Raji (cell line): ENCODE data around the gene WDR59.

ENCODE experiments used
- POLR2A ChIP-seq: IDR thresholded peaks from 2 replicates; pipeline ENCODE4 v1.6.1; 2011; ENCODE audit warnings: low read depth, low read length, control low read depth; ENCODE audit not compliant: insufficient read depth

The WDR59 gene

DNA sequence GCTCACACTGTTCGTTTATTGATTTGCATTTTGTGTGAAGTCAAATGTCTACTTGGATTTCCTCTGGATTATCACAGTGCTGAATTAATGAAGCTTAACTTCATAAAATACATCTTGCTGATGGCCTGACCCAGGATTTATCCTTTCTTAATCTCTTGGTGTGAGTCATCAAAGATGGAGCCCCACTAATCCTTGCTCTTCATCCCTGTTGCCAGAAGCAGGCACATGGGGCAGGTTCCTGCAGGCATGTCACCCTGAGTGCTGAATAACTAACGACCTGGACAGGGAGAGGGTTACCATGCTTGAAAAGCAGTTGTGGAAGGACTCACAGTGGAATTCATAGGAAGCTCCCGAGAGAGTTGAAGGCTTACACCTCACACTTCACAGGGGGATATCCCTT lies 154.3 kb downstream of the WDR59 start:
- no peak for TF ChIP-seq POLR2A

DNA sequence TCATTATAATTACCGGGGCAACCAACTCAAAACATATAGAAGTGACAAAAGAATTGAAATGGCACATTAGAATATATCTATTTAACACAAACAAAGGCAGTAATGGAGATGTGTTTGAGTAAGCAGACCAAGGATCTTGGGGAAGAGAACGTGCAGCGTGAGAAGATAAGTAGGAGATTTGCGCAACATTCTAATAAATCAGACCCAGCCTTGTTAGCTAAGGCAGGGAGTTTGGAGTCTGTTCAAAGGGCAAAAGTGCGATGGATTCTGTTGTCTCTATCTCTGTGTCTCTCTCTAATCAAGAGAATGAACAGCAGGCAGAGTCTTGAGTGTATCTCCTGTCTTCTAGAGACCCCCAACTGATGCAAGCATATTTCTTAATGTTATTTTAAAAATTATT lies 155.3 kb downstream of the WDR59 start:
- TF ChIP-seq POLR2A, result no peak

DNA sequence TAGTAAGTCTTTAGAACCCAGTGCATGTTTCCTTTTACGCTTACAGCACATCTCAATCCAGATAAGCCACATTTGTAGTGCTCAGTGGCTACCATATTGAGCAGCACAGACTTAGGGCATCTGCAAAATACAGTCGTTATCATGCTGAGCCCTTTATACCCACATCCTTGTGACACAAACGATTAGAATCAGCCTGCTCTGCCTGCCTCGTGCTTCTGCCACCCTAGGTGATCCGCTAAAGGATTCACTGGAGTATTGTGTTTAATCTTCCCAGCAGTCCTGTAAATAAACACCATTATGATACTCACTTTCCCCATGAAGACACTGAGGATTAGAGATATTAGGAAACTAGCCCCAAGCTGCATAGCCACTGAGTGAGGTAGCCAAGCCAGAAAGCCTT lies 159.0 kb downstream of the WDR59 start:
- no peak for TF ChIP-seq POLR2A

DNA sequence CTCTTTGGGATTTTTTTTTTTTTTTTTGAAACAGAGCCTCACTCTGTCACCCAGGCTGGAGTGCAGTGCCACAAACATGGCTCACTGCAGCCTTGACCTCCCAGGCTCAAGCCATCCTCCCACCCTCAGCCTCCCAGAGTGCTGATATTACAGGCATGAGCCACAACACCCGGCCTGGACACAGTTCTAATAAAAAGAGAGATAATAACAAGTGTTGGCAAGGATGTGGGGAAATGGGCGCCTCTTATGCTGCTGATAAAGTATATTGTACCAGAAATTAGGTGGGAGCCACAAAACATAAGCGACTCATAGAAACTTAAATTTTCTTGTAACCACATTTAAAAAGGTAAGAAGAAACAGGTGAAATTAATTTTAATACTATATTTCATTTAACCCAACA lies 159.9 kb downstream of the WDR59 start:
- no peak for TF ChIP-seq POLR2A
